A172 (cell line): ENCODE measurements around the gene SDSL. TPM values are rescaled to one million over a fixed set of nuclear protein-coding genes. Genes with fewer than 3 reads are reported as not detected.

Experiments used
- DNase-seq: peaks from one replicate; pipeline ENCODE4 v3.0.0-alpha.2; 2015; ENCODE audit warnings: low spot score
- total RNA-seq: library from RNA; depleted of rRNA; stranded (reverse); fragments of >200 nt; shearing (Covaris generic); gene quantifications from 2 replicates; pipeline ENCODE4 v1.2.3, GENCODE V29; 2014

The SDSL gene
- total RNA-seq, 1 experiment from 2014 or later, result 12.9 TPM

DNA sequence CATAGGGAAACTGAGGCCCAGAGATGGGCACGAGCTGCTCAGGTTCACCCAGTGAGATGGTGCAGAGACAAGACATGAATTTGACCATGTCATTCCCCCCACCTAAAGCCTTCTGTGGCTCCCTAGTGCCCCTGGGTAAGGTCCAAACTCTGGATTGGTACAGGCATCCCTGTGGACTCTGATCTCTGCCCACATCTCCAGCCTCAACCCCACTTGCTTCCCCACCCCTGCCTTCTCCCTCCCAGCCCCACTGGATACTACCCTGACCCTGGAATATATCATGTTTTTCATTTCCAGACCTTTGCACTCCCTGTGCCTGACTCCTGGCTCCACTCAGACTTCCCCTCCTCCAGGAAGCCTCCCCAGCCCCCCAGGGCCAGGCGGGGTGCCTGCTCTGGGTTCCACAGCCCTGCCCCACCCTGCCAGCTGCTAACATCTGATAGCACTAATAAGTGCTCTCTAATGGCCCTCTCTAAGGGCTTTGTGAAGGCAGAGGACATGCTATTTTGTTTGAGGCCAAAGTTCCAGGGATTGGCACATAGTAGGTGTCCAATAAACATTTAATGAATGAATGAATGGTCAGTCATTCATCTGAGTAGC lies 1.1 kb upstream of the SDSL start:
- DNase-seq, result no peak

DNA sequence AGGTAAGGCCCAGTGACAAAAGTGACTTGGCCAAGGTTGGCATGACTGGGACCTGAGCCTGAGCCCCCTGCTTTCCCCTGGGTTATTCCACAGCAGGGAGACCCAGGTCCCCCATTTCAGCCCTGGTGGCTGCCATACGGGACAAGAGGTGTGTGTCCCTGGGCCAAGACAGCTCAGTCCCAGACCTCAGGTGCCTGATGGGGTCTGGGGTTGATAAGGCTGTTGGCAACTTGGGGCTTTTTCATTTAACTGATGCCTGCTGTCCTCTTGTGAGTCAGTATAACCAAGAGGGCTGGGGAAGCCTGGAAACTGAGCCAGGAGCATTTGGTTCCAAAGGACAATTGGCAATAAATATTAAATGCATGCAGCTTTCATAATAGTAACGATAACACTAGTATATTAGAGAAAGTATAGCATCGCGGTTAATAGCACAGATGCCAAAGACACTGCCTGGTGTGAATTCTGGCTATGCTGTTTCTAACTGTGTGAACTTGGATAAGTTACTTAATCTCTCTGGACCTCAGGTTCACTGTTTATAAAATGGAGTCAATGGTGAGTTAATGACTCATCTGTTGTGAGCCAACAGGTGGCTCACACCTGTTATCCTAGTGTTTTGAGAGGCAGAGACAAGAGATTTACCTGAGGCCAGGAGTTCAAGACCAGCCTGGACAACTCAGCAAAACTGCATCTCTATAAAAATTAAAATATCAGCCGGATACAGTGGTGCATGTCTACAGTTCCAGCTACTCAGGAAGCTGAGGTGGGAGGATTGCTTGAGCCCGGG lies 898 bp downstream of the SDSL start:
- DNase-seq, result peak; percentile 13

DNA sequence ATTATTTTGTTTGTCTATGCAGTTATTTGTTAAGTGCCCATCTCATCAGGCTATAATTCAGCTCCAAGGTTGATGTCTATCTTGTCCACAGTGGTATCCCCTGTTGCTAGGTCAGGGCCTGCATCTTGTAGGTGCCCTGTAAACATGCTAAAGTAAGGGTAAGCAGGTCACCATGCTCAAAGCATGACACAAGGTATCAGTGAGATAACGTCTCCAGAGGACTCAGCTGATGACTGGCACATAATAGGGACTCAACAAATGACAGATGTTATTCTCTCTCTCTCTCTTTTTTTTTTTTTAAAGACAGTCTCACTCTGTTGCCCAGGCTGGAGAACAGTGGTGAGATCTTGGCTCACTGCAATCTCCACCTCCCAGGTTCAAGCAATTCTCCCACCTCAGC lies 2.3 kb downstream of the SDSL start:
- no peak for DNase-seq

DNA sequence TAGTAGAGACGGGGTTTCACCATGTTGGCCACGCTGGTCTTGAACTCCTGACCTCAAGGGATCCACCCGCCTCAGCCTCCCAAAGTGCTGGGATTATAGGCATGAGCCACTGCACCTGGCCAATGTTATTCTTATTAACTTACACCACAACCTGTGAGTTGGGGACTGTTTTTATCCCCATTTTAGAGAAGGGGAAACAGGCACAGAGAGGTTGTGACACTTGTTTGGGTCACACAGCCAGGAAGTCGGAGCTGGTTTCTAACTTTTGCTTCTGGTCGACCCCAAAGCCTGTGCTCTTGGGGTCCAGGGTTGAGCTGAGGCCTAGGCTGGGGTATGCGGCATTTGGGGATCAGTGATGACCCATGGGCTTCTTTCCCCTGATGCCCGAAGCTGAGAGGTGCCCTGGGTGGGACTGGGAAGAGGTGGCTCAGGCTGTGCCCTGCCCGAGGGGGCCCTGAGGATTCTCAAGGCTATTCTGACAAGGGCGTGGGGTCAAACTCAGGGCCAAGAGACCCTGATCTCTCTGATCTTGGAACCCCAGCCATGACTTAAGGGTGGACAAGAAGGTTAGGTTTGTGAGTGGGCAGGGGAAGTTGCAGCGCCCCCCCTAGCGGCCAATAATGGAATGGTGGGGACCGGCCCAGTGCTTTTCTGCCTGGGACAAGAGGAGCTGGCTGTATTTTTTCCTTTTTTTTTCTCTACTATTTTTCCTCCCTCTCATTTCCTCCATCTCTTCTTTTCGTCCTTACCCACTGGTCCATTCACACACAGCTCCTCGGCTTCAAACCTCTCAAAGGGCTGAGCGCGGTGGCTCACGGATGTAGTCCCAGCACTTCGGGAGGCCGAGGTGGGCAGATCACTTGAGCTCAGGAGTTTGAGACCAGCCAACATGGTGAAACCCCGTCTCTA lies 3.0 kb downstream of the SDSL start:
- peak; percentile 46 for DNase-seq

DNA sequence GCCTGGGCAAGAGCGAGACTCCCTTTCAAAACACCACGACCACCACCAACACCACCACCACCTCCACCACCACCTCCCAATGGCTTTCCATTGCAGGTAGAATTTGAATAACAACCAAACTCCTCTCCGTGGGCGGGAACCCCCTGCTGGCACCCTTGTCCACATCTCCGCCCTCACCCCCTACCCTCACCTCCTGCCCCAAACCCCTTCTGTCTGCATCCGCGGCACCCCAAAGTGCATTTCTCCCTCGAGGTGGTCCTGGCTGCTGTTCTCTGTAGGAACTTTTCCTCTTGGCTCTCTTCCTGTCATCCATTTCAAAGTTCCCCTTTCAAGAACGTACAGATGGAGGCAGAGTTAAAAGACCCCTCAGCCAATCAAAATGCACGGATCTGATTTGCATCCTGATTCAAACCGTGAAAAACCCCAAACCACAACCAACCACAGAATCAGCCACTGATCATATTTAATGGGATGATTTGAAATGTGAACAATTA lies 3.8 kb downstream of the SDSL start:
- DNase-seq, result no peak

DNA sequence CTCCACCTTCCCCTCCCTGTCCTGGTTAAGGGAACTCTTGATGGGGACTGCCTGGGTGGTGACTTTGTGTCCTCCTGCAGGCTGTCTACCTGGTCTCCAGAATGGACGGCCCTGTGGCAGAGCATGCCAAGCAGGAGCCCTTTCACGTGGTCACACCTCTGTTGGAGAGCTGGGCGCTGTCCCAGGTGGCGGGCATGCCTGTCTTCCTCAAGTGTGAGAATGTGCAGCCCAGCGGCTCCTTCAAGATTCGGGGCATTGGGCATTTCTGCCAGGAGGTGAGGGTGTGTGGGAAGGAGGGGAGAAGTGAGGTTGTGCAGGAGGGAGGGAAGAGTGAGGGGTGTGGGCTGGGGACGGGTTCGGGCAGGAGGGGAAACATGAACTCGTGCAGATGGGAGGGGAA lies 5.7 kb downstream of the SDSL start:
- no peak for DNase-seq

DNA sequence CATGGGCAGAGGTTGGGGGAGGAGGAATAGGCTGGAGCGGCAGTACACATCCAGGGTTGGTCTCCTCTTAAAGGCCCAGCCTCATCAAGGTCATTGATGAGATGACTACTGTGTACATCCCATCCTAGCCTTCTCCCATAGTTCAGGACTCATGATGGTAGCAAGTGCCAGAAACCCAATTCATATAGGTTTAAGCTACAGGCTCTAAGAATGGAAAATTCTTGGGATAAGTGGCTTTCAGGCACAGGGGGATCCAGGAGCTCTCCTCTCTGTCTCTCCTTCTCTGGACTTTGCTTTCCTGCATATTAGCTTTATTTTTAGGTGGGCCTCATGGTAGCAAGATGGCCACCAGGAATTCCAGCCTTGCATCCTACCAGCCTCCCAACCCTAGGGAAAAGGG lies 6.3 kb downstream of the SDSL start:
- DNase-seq, result no peak

DNA sequence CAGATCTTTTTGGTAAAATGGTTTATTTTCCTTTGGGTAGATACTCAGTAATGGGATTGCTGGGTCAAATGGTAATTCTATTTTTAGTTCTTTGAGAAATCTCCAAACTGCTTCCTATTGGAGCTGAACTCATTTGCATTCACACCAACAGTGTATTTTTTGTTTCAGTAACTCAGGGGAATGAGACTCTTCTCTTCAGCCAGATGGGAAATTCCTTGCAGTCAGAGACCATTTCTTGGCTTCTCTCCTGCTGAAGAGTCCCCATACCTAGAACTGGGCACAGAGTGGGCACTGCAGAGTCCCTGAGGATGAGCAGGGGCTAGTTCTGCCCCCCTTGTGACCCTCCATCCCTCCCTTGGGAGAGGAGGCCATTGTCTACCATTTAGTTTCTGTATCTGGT lies 10.8 kb downstream of the SDSL start:
- DNase-seq, result no peak

DNA sequence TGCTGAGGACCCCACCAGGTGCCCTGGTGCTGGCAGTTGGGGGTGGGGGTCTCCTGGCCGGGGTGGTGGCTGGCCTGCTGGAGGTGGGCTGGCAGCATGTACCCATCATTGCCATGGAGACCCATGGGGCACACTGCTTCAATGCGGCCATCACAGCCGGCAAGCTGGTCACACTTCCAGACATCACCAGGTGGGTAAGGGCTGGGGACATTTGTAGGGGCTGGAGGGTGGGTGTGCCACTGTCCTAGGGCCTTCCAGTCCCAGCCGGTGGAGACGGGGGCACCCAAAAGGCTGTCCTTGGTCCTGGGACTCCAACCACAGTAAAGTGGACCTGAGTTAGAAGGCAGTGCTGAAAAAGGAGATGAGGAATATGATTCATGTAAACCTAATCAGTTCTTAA lies 13.2 kb downstream of the SDSL start:
- DNase-seq, result no peak

DNA sequence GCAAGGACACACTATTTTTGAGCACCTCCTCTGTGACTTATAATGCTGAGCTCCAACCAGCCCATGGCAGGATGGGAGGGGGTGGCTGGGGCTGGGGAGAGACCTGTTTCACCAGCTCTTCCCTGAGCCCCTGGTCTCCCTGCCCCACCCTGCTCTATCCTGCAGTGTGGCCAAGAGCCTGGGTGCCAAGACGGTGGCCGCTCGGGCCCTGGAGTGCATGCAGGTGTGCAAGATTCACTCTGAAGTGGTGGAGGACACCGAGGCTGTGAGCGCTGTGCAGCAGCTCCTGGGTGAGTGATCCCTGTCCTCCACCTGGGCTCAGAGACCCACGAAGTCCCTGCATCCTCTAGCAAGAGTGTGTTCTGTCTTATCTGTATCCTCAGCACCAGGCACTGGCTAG lies 14.4 kb downstream of the SDSL start:
- DNase-seq, result no peak

DNA sequence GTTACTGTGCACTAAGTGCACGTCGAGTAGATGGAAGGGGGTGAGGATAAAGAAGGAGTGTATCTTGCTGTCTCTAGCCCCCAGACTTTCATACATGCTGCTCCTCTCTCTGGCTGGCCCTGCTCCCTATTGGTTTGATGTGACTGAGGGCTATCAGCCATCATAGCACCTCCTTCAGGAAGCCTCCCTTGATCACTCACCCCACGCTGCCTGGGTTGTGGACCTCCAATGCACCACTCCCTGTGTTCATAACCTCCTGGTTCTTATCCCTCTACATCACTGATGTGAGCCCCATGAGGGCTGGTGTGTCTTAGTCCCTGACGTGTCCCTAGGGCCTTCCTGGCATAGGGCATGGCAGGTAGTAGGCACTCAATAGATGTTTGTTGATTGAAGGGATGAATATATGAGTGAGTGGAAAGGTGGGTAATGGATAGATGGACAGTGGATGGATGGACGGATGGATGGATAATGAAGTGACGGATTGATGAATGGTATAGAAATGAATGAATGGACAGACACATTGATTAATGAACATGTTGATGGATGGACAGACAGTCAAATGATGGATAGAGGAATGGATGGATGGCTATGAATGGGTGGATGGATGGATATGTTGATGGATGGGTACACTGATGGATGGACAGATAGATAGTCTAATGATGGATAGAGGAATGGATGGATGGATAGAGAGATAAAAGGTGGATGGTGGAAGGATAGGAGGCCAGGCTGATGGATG lies 15.0 kb downstream of the SDSL start:
- no peak for DNase-seq

DNA sequence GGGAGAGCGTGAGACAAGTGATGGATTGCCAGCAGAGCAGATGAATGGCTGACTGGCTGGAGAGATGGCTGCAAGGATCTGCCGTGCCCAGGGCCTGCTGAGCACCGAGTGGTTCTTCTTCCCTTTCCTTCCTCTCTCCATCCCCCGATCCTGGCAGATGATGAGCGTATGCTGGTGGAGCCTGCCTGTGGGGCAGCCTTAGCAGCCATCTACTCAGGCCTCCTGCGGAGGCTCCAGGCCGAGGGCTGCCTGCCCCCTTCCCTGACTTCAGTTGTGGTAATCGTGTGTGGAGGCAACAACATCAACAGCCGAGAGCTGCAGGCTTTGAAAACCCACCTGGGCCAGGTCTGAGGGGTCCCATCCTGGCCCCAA lies 15.5 kb downstream of the SDSL start:
- no peak for DNase-seq

DNA sequence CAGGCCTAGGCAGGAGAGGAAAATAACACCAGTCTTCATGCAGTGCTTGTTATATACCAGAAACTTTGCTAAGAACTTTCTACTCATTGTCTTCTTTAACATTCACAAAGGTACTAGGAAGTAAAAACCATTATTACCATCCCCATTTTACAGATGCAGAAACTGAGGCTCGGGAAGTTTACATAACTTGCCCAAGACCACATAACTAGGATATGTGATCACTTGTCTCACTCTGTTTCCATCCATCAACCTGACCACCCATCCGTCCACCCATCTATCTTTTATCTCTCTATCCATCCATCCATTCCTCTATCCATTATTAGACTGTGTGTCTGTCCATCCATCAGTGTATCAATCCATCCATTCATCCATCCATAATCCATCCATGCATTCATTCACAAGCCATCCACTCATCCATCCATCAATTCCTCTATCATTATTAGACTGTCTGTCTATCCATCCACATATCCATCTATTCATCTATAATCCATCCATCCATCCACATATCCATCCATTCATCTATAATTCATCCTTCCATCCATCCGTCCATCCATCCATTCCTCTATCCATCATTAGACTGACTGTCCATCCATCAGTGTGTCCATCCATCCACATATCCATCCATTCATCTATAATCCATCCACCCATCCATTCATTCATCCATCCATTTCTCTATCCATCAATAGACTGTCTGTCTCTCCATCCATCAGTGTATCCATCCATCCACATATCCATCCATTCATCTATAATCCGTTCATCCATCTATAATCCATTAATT lies 16.5 kb downstream of the SDSL start:
- no peak for DNase-seq

DNA sequence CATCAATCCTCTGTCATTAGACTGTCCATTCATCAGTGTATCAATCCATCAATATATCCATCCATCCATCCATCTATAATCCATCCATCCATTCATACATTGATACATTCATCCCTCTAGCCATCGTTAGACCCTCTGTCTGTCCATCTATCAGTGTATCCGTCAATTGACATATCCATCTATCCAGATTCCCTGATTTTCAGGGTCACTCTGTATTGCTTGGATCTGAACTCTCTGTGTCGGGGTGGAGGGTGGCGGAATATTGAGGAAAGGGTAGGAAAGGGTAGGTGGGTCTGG lies 17.1 kb downstream of the SDSL start:
- DNase-seq, result no peak

DNA sequence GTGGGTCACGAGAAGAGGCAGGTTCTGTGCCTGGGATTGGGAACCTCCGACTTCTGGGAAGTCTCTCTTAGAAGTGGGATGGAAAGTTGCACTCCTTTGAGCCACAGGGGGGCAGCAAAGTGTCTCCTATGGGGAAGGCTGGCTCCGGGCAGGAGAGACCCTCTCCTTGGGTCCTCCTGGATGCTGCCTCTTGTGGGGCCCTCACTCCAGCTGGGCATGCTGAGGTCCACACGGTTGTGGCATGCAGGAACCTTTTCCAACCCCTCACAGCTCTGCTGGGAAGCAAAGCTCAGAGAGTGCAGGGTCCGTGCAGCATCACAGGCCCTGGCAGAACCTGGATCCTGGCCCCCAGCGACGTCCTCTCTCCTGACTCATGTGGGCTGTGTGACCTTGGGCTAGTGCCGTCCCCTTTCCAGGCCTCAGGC lies 17.4 kb downstream of the SDSL start:
- peak; percentile 28 for DNase-seq

DNA sequence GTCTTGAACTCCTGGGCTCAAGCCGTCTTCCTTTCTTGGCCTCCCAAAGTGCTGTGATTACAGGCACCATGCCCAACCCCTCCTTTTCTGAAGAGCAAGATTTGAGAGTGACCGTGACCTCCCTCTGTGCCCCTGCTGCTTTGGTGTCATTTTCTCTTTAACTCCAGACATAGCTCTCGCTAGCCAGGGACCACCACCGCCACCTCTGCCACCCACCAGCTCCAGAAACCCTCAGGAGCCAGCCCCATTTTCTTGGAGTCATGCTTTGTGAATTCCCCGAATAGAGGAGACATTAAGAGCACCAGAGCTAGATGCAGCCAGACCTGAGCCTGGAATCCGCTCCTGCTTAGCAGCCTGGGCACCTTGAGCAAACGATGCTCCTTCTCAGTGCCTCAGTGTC lies 18.2 kb downstream of the SDSL start:
- DNase-seq, result no peak

DNA sequence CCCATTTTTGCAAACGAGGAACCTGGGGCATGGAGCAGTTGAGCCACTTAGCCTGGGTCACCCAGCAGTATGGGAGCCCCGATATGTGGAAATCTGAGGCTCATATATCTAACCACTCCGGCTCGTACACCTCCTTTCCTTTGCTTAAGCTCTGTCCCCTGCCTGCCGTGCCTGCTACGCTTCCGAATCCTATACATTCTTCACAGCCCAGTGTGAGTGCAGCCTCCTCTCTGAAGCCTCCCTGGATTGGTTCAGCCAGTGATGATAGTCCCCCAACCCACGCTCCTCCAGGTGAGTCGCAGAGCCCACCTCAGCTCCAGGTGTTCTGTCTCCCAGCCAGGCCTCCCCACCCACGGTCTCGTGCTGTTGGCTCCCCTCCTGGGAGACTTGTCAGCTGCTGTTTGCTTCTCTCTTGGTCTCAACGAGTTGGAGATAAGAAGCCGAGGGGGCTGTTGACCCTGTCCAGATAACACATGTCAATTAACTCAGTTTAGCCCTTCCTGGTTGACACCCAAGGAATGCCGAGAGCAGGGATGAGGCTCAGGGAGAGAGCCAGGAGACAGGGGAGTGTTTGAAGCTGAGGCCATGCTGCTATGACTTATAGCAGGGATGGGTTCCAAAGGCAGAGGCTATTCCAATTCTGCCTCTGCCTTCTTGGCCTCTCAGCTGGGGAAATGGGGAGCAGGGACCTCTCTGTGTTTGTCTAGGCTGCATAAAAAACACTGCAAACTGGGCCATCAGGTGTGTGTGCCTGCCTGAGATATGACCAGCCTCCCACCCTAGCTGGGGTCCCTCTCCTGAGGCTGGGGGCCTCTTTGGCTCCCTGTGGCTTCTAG lies 19.0 kb downstream of the SDSL start:
- DNase-seq, result no peak

DNA sequence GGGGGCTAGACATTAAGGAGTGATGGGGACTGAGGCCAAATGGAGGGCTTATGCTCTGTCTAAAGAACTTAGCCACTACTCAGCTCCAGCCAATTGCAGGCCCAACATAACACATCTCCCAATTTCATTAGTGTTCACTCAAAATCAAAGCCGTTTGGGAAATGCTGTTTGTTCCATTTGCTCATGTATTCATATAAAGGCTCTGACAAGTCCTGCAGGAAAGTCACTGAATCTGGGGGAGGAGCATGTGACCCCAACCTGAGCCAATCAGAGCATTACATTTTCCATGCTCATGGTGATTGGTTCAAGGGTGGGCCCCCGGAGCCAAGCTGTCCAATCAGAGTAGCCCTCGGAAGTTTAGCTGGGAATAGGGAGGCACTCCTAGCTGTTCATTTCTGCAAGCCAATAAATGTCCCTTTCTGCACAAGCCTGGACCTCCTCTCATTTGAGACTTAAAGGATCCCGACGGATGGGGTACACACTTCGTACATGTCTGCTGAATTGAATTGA lies 20.9 kb downstream of the SDSL start:
- no peak for DNase-seq

DNA sequence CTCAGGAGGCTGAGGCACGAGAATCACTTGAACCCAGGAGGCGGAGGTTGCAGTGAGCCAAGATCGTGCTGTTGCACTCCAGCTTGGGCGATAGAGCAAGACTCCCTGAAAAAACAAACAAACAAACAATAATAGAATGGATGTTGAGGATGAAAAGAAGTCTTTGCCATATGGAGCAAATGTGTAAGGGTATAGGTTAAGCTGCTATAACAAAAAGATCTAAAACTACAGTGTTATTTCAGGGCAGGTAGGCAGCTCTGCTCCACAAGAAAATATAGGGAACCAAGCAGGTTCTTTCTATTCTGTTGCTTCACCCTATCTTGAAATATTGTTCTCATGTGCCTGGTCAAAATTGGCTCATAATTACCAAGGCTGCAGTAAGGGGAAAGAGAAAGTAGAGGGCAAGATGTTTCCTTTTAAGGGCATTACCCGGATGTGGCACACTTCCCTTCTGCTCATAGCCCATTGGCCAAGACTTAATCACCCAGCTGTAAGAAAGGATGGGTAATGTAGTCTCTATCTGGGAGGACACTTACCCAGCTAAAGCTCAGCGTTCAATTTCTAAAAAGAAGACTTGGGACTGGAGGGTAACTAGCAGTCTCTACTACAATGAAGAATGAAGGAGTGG lies 23.5 kb downstream of the SDSL start:
- no peak for DNase-seq

DNA sequence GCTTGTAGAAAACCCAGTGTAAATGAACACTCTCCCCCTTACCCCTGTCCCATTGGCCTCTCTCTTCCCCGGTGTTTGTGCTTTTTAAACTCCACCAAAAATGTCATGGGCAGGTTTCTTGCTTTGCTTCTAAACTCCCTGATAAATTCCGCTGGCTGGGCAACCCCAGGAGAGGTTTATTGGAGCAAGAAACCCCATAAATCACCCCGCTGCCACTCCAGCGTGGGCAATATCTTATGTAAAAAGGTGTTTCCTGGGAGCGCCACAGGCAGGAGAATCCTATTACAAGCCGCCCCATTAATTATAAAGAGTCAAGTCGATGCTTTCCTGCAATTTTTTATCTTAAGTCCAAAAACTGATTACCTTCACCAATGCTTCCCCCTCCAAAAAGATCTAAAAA lies 26.7 kb downstream of the SDSL start:
- no peak for DNase-seq
